ENCODE results near the gene ALPK3. TPM values are rescaled to one million over a fixed set of nuclear protein-coding genes. Genes with fewer than 3 reads are reported as not detected.

ALPK3 gene
- polyA plus RNA-seq, 2 donors = 1.8 to 10.5 TPM

- Histone ChIP-seq H3K36me3 (ENCODE audit: control insufficient read depth in 2 of 2, insufficient read depth in 2 of 2, low read length in 1 of 2) (peaks cover 19 to 32% of the 10 kb centered on the region in 2 donors), H3K27ac (ENCODE audit: low read depth in 2 of 2, low read length in 1 of 2) (no peak overlapping the region), H3K4me3 (ENCODE audit: low read depth in 1 of 2, low read length in 2 of 2) (no peak overlapping the region), H3K4me1 (ENCODE audit: control insufficient read depth in 2 of 2, insufficient read depth in 2 of 2, low read length in 1 of 2) (peaks cover 0 to 3% of the 10 kb centered on the region in 2 donors), H3K27me3 (ENCODE audit: control insufficient read depth in 1 of 2, insufficient read depth in 2 of 2, low read length in 2 of 2) (no peaks in the 10 kb centered on the region), H3K9me3 (ENCODE audit: control insufficient read depth in 2 of 2, insufficient read depth in 1 of 2, low read depth in 1 of 2, low read length in 1 of 2) (no peaks in the 10 kb centered on the region)
- WGBS, 2 donors = 85 to 87% methylated on average over 12 of the region's 12 CpGs
Observed at GRCh38 chr15:84783493-84784251, 33.5 kb upstream of the ALPK3 start.

DNA sequence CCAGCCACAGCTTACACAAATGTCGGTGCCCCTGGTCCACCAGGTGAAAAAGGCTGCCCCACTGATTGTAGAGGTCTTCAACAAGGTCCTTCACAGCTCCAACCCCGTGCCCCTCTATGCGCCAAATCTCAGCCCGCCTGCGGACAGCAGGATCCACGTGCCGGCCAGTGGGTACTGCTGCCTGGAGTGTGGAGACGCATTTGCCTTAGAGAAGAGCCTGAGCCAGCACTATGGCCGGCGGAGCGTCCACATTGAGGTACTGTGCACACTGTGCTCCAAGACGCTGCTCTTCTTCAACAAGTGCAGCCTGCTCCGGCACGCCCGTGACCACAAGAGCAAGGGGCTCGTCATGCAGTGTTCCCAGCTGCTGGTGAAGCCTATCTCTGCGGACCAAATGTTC is 32.9 kb upstream of the ALPK3 start:
- no peaks in the 10 kb centered on the region for H3K27me3 ChIP-seq (ENCODE audit: control insufficient read depth in 1 of 2, insufficient read depth in 2 of 2, low read length in 2 of 2)
- H3K27ac ChIP-seq (ENCODE audit: low read depth in 2 of 2, low read length in 1 of 2) = no peak overlapping the region
- 94 to 96% methylated on average over 17 of the region's 17 CpGs for WGBS, 2 donors

DNA sequence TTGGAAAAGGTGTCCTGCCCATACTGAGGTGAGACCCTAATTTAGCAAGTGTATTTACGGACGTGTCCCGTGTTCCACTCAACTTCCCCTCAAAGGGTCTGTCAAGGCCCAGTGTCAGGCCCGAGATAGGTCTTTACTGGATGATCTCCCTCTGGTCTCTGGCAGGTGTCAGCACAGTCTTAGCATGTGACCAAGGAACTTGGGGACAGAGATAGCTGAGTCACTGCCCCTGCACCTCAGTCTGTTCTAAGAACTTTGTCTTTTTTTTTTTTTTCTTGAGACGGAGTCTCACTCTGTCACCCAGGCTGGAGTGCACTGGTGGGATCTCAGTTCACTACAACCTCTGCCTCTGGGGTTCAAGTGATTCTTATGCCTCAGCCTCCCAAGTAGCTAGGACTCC is 32.1 kb upstream of the ALPK3 start:
- H3K4me3 ChIP-seq (ENCODE audit: low read depth in 1 of 2, low read length in 2 of 2) = no peak overlapping the region
- H3K27ac ChIP-seq (ENCODE audit: low read depth in 2 of 2, low read length in 1 of 2) = no peak overlapping the region
- H3K36me3 ChIP-seq (ENCODE audit: control insufficient read depth in 2 of 2, insufficient read depth in 2 of 2, low read length in 1 of 2) = peaks cover 19 to 32% of the 10 kb centered on the region in 2 donors
- 82 to 90% methylated on average over 5 of the region's 5 CpGs for whole genome bisulfite sequencing, 2 donors
- no peaks in the 10 kb centered on the region for H3K9me3 ChIP-seq (ENCODE audit: control insufficient read depth in 2 of 2, insufficient read depth in 1 of 2, low read depth in 1 of 2, low read length in 1 of 2)
- peaks cover 2 to 3% of the 10 kb centered on the region in 2 donors for H3K4me1 ChIP-seq (ENCODE audit: control insufficient read depth in 2 of 2, insufficient read depth in 2 of 2, low read length in 1 of 2)
- no peaks in the 10 kb centered on the region for H3K27me3 ChIP-seq (ENCODE audit: control insufficient read depth in 1 of 2, insufficient read depth in 2 of 2, low read length in 2 of 2)

More for the DNA sequence above, 32.9 kb upstream of the ALPK3 start:
- H3K4me3 ChIP-seq (ENCODE audit: low read depth in 1 of 2, low read length in 2 of 2) = no peak overlapping the region
- peaks cover 0 to 3% of the 10 kb centered on the region in 2 donors for H3K4me1 ChIP-seq (ENCODE audit: control insufficient read depth in 2 of 2, insufficient read depth in 2 of 2, low read length in 1 of 2)
- no peaks in the 10 kb centered on the region for H3K9me3 ChIP-seq (ENCODE audit: control insufficient read depth in 2 of 2, insufficient read depth in 1 of 2, low read depth in 1 of 2, low read length in 1 of 2)
- H3K36me3 ChIP-seq (ENCODE audit: control insufficient read depth in 2 of 2, insufficient read depth in 2 of 2, low read length in 1 of 2) = peaks cover 19 to 32% of the 10 kb centered on the region in 2 donors

DNA sequence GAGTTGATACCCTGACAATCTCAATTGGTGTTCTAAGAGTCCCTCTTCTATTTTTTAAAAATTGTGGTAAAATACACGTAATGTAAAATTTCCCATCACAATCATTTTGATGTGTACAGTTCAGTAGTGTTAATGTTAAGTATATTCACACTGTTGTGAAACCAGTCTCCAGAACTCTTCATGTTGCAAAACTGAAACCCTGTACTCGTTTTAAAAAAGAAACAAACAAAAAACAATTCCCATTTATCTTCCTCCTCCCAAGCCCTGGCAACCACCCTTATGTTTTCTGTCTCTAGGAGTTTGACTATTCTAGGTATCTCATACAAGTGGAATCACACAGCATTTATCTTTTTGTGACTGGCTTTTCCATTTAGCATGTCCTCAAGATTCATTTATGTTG is 28.7 kb upstream of the ALPK3 start:
- H3K27ac ChIP-seq (ENCODE audit: low read depth in 2 of 2, low read length in 1 of 2) = no peak overlapping the region
- H3K4me3 ChIP-seq (ENCODE audit: low read depth in 1 of 2, low read length in 2 of 2) = no peak overlapping the region
- WGBS, 2 donors = 59 to 64% methylated on average over 2 of the region's 2 CpGs
- H3K4me1 ChIP-seq (ENCODE audit: control insufficient read depth in 2 of 2, insufficient read depth in 2 of 2, low read length in 1 of 2) = peaks cover 2 to 3% of the 10 kb centered on the region in 2 donors
- no peaks in the 10 kb centered on the region for H3K9me3 ChIP-seq (ENCODE audit: control insufficient read depth in 2 of 2, insufficient read depth in 1 of 2, low read depth in 1 of 2, low read length in 1 of 2)
- no peaks in the 10 kb centered on the region for H3K27me3 ChIP-seq (ENCODE audit: control insufficient read depth in 1 of 2, insufficient read depth in 2 of 2, low read length in 2 of 2)
- peaks cover 19 to 31% of the 10 kb centered on the region in 2 donors for H3K36me3 ChIP-seq (ENCODE audit: control insufficient read depth in 2 of 2, insufficient read depth in 2 of 2, low read length in 1 of 2)

GRCh38 chr15:84789762-84790161 is 27.4 kb upstream of the ALPK3 start:
- Histone ChIP-seq H3K36me3 (ENCODE audit: control insufficient read depth in 2 of 2, insufficient read depth in 2 of 2, low read length in 1 of 2) (peaks cover 10 to 18% of the 10 kb centered on the region in 2 donors), H3K4me1 (ENCODE audit: control insufficient read depth in 2 of 2, insufficient read depth in 2 of 2, low read length in 1 of 2) (peaks cover 2 to 3% of the 10 kb centered on the region in 2 donors), H3K27me3 (ENCODE audit: control insufficient read depth in 1 of 2, insufficient read depth in 2 of 2, low read length in 2 of 2) (no peaks in the 10 kb centered on the region), H3K27ac (ENCODE audit: low read depth in 2 of 2, low read length in 1 of 2) (no peak overlapping the region), H3K9me3 (ENCODE audit: control insufficient read depth in 2 of 2, insufficient read depth in 1 of 2, low read depth in 1 of 2, low read length in 1 of 2) (no peaks in the 10 kb centered on the region), H3K4me3 (ENCODE audit: low read depth in 1 of 2, low read length in 2 of 2) (no peak overlapping the region)
- 94% methylated on average over 5 of the region's 5 CpGs for WGBS, 2 donors

GRCh38 chr15:84790676-84791075 is 26.5 kb upstream of the ALPK3 start:
- H3K27me3 ChIP-seq (ENCODE audit: control insufficient read depth in 1 of 2, insufficient read depth in 2 of 2, low read length in 2 of 2) = no peaks in the 10 kb centered on the region
- no peaks in the 10 kb centered on the region for H3K9me3 ChIP-seq (ENCODE audit: control insufficient read depth in 2 of 2, insufficient read depth in 1 of 2, low read depth in 1 of 2, low read length in 1 of 2)
- WGBS, 2 donors = 94 to 98% methylated on average over 4 of the region's 4 CpGs
- no peak overlapping the region for H3K4me3 ChIP-seq (ENCODE audit: low read depth in 1 of 2, low read length in 2 of 2)
- H3K4me1 ChIP-seq (ENCODE audit: control insufficient read depth in 2 of 2, insufficient read depth in 2 of 2, low read length in 1 of 2) = peaks cover 2 to 3% of the 10 kb centered on the region in 2 donors
- H3K36me3 ChIP-seq (ENCODE audit: control insufficient read depth in 2 of 2, insufficient read depth in 2 of 2, low read length in 1 of 2) = peaks cover 5 to 13% of the 10 kb centered on the region in 2 donors
- no peak overlapping the region for H3K27ac ChIP-seq (ENCODE audit: low read depth in 2 of 2, low read length in 1 of 2)

DNA sequence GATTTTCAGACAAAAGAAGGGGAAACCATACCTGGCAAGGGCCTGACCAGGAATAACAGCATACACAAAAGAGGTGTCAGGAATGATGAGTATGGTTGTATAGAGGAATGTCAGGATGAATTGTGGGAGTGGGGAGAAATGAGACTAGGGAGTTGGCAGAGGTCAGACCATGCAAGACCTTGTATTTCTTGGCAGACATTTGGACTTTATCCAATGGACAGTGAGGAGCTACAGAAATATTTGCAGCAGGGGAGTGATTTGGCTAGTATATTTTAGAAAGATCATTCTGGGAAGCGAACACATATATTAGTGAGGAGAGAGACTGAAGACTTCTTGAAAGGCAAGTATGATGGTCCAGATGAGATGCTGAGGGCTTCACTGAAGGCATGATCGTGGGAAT is 25.4 kb upstream of the ALPK3 start:
- H3K4me3 ChIP-seq (ENCODE audit: low read depth in 1 of 2, low read length in 2 of 2) = no peak overlapping the region
- no peaks in the 10 kb centered on the region for H3K9me3 ChIP-seq (ENCODE audit: control insufficient read depth in 2 of 2, insufficient read depth in 1 of 2, low read depth in 1 of 2, low read length in 1 of 2)
- H3K27me3 ChIP-seq (ENCODE audit: control insufficient read depth in 1 of 2, insufficient read depth in 2 of 2, low read length in 2 of 2) = no peaks in the 10 kb centered on the region
- H3K36me3 ChIP-seq (ENCODE audit: control insufficient read depth in 2 of 2, insufficient read depth in 2 of 2, low read length in 1 of 2) = peaks cover 5 to 9% of the 10 kb centered on the region in 2 donors
- 95 to 97% methylated on average over 2 of the region's 2 CpGs for WGBS, 2 donors
- H3K4me1 ChIP-seq (ENCODE audit: control insufficient read depth in 2 of 2, insufficient read depth in 2 of 2, low read length in 1 of 2) = peaks cover 0 to 2% of the 10 kb centered on the region in 2 donors
- H3K27ac ChIP-seq (ENCODE audit: low read depth in 2 of 2, low read length in 1 of 2) = no peak overlapping the region

GRCh38 chr15:84793431-84794161 is 23.6 kb upstream of the ALPK3 start:
- no peaks in the 10 kb centered on the region for H3K9me3 ChIP-seq (ENCODE audit: control insufficient read depth in 2 of 2, insufficient read depth in 1 of 2, low read depth in 1 of 2, low read length in 1 of 2)
- H3K36me3 ChIP-seq (ENCODE audit: control insufficient read depth in 2 of 2, insufficient read depth in 2 of 2, low read length in 1 of 2) = peaks cover 5 to 20% of the 10 kb centered on the region in 2 donors
- H3K27ac ChIP-seq (ENCODE audit: low read depth in 2 of 2, low read length in 1 of 2) = no peak overlapping the region
- no peak overlapping the region for H3K4me3 ChIP-seq (ENCODE audit: low read depth in 1 of 2, low read length in 2 of 2)
- H3K27me3 ChIP-seq (ENCODE audit: control insufficient read depth in 1 of 2, insufficient read depth in 2 of 2, low read length in 2 of 2) = no peaks in the 10 kb centered on the region
- 96 to 97% methylated on average over 7 of the region's 7 CpGs for WGBS, 2 donors
- peaks cover 0 to 2% of the 10 kb centered on the region in 2 donors for H3K4me1 ChIP-seq (ENCODE audit: control insufficient read depth in 2 of 2, insufficient read depth in 2 of 2, low read length in 1 of 2)

- no peaks in the 10 kb centered on the region for H3K27me3 ChIP-seq (ENCODE audit: control insufficient read depth in 1 of 2, insufficient read depth in 2 of 2, low read length in 2 of 2)
- H3K27ac ChIP-seq (ENCODE audit: low read depth in 2 of 2, low read length in 1 of 2) = no peak overlapping the region
- H3K4me3 ChIP-seq (ENCODE audit: low read depth in 1 of 2, low read length in 2 of 2) = no peak overlapping the region
- H3K4me1 ChIP-seq (ENCODE audit: control insufficient read depth in 2 of 2, insufficient read depth in 2 of 2, low read length in 1 of 2) = peaks cover 0 to 2% of the 10 kb centered on the region in 2 donors
- peaks cover 9 to 25% of the 10 kb centered on the region in 2 donors for H3K36me3 ChIP-seq (ENCODE audit: control insufficient read depth in 2 of 2, insufficient read depth in 2 of 2, low read length in 1 of 2)
- H3K9me3 ChIP-seq (ENCODE audit: control insufficient read depth in 2 of 2, insufficient read depth in 1 of 2, low read depth in 1 of 2, low read length in 1 of 2) = no peaks in the 10 kb centered on the region
- 96 to 97% methylated on average over 4 of the region's 4 CpGs for WGBS, 2 donors
Observed at GRCh38 chr15:84794162-84794547, 23.0 kb upstream of the ALPK3 start.

Measured in esophagus (tissue), 2 donors.